Vagina (tissue), 2 donors: ENCODE data around the gene TMEM259. TPM values are rescaled to one million over a fixed set of nuclear protein-coding genes. Genes with fewer than 3 reads are reported as not detected.

Experiments
- DNase-seq, 2 donors: peaks; one replicate each; pipeline ENCODE4 v3.0.0-alpha.2; 2017; ENCODE audit errors: extremely low spot score in 2 of 2
- H3K27ac ChIP-seq: fragments of 200-600 bp; sonication (generic); one replicate; pipeline ENCODE4 v1.5.1; 2019
- H3K27me3 ChIP-seq: fragments of 200-600 bp; sonication (generic); one replicate; pipeline ENCODE4 v1.5.1; 2019
- H3K36me3 ChIP-seq, 2 donors: fragments of 200-600 bp; sonication (generic); one replicate each; pipeline ENCODE4 v1.5.1; 2017 to 2019
- H3K4me1 ChIP-seq: fragments of 200-600 bp; sonication (generic); one replicate; pipeline ENCODE4 v1.5.1; 2019
- H3K4me3 ChIP-seq, 2 donors: fragments of 200-600 bp; sonication (generic); 1 replicate in 1 of 2; 2 replicates in 1 of 2; pipeline ENCODE4 v1.5.1; 2016 to 2019
- H3K9me3 ChIP-seq: fragments of 200-600 bp; sonication (generic); one replicate; pipeline ENCODE4 v1.5.1; 2019
- CTCF ChIP-seq, 3 experiments: fragments of 450-650 bp in 2 of 3; fragments of 200-600 bp in 1 of 3; sonication (generic) in 1 of 3; IDR thresholded peaks; one replicate each; pipeline ENCODE4 v1.5.1; 2017 to 2019; ENCODE audit warnings: antibody characterized with exemption in 3 of 3, mild to moderate bottlenecking in 2 of 3, moderate library complexity in 2 of 3
- POLR2A ChIP-seq, 2 donors: fragments of 450-650 bp; IDR thresholded peaks; one replicate each; pipeline ENCODE4 v1.6.1; 2017; ENCODE audit warnings: antibody characterized with exemption in 2 of 2, mild to moderate bottlenecking in 2 of 2, moderate library complexity in 2 of 2
- POLR2AphosphoS5 ChIP-seq, 2 donors: sonication (generic); formaldehyde crosslinking; IDR thresholded peaks; one replicate each; pipeline ENCODE4 v1.9.0; 2017; ENCODE audit warnings: antibody characterized with exemption in 2 of 2, mild to moderate bottlenecking in 2 of 2, low read depth in 1 of 2; ENCODE audit not compliant: insufficient read depth in 1 of 2
- intact Hi-C: fragments of 100-400 bp; cut with DNase I; formaldehyde crosslinking; loops from one replicate; pipeline ENCODE4 v1.15.1; 2023
- total RNA-seq: library from RNA; depleted of rRNA; stranded (reverse); fragments of >200 nt; gene quantifications from one replicate; pipeline ENCODE4 v1.2.3, GENCODE V29; 2016

The TMEM259 gene
- total RNA-seq, 1 donor from 2014 or later: 130 TPM

GRCh38 chr19:980133-980998, 40.6 kb downstream of the TMEM259 start:
- TF ChIP-seq POLR2A (IDR thresholded peaks at IDR 0.05) (no peak), CTCF (IDR thresholded peaks at IDR 0.05) (no peak), POLR2AphosphoS5 (IDR thresholded peaks at IDR 0.05; ENCODE audit: insufficient read depth in 1 of 2, low read depth in 1 of 2) (no peak)

GRCh38 chr19:979318-979741, 41.6 kb downstream of the TMEM259 start:
- Histone ChIP-seq H3K36me3 (no peaks in the 10 kb centered on the region), H3K4me1 (peaks cover 20% of the 10 kb centered on the region), H3K27me3 (no peaks in the 10 kb centered on the region), H3K9me3 (no peaks in the 10 kb centered on the region), H3K27ac (no peak overlapping the region), H3K4me3 (no peak overlapping the region)
- no peak for DNase-seq
- intact Hi-C loops: no loop called here
- TF ChIP-seq POLR2AphosphoS5 (IDR thresholded peaks at IDR 0.05; ENCODE audit: insufficient read depth in 1 of 2, low read depth in 1 of 2) (no peak), CTCF (IDR thresholded peaks at IDR 0.05) (no peak), POLR2A (IDR thresholded peaks at IDR 0.05) (no peak)

More at GRCh38 chr19:980133-980998, 40.6 kb downstream of the TMEM259 start:
- intact Hi-C loops: loop anchor here (5.0 kb wide), 1 partner anchor 118 kb away; no protein-coding TSS in a partner anchor
- no peak for DNase-seq
- no peaks in the 10 kb centered on the region for H3K27me3 ChIP-seq
- H3K4me1 ChIP-seq: peaks cover 28% of the 10 kb centered on the region
- H3K27ac ChIP-seq: no peak overlapping the region
- no peak overlapping the region for H3K4me3 ChIP-seq
- no peaks in the 10 kb centered on the region for H3K9me3 ChIP-seq
- no peaks in the 10 kb centered on the region for H3K36me3 ChIP-seq

GRCh38 chr19:977058-977464, 43.9 kb downstream of the TMEM259 start:
- Histone ChIP-seq H3K36me3 (peaks cover 0 to 4% of the 10 kb centered on the region in 2 donors), H3K27ac (no peak overlapping the region), H3K4me1 (peaks cover 7% of the 10 kb centered on the region), H3K27me3 (no peaks in the 10 kb centered on the region), H3K9me3 (no peaks in the 10 kb centered on the region), H3K4me3 (no peak overlapping the region)
- TF ChIP-seq POLR2AphosphoS5 (IDR thresholded peaks at IDR 0.05; ENCODE audit: insufficient read depth in 1 of 2, low read depth in 1 of 2) (no peak), POLR2A (IDR thresholded peaks at IDR 0.05) (no peak), CTCF (IDR thresholded peaks at IDR 0.05) (no peak)
- no peak for DNase-seq
- intact Hi-C loops: no loop called here

GRCh38 chr19:976476-976875, 44.4 kb downstream of the TMEM259 start:
- intact Hi-C loops: no loop called here
- H3K4me3 ChIP-seq: no peak overlapping the region
- H3K36me3 ChIP-seq: peaks cover 0 to 8% of the 10 kb centered on the region in 2 donors
- TF ChIP-seq CTCF (IDR thresholded peaks at IDR 0.05): no peak
- TF ChIP-seq POLR2AphosphoS5 (IDR thresholded peaks at IDR 0.05; ENCODE audit: insufficient read depth in 1 of 2, low read depth in 1 of 2): no peak
- H3K27ac ChIP-seq: no peak overlapping the region
- H3K4me1 ChIP-seq: peaks cover 7% of the 10 kb centered on the region
- DNase-seq: no peak
- H3K9me3 ChIP-seq: no peaks in the 10 kb centered on the region
- no peaks in the 10 kb centered on the region for H3K27me3 ChIP-seq
